Kidney capillary endothelial cell (primary cell): ENCODE measurements around the gene ZNF668.

Source experiments
- DNase-seq: peaks from one replicate; pipeline ENCODE4 v3.0.0-alpha.2; 2018; ENCODE audit warnings: low spot score

Gene ZNF668

DNA sequence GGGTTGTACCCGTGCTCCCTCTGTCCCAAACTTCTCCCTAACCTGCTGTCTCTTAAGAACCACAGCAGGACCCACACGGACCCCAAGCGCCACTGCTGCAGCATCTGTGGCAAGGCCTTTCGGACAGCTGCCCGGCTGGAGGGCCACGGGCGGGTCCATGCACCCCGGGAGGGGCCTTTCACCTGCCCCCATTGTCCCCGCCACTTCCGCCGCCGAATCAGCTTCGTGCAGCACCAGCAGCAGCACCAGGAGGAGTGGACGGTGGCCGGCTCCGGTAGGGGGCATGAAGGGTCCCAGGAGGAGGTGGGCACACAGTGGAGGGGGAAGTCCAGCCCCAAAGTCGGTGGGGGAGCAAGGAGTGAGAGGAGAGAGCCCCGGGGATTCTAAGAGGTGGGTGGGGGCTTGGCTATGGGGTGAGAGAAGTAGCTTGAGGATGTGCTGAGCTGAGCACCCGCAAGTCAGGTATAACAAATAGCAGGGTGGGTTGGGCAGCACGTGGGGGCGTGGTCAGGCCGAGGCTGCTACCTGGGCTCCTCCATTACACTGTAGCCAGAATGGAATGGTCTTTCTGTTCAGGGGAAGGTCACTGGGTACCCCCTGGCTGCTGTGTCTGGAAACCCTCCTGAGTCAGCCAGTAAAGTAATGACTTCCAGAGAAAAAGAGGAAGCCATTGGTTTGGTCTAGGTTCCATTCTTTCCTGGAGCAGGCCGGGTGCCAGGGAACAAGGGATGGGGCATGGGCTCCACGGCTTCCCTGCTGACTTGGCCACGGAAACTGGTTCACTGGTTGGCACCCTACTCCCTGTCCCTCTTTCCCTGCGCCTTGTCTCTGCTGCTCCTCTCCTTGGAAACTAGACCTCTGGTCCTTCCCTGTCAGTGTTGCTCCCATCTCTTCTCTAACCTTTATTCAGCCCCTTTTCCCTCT, 7.7 kb upstream of the ZNF668 start:
- no peak for DNase-seq

DNA sequence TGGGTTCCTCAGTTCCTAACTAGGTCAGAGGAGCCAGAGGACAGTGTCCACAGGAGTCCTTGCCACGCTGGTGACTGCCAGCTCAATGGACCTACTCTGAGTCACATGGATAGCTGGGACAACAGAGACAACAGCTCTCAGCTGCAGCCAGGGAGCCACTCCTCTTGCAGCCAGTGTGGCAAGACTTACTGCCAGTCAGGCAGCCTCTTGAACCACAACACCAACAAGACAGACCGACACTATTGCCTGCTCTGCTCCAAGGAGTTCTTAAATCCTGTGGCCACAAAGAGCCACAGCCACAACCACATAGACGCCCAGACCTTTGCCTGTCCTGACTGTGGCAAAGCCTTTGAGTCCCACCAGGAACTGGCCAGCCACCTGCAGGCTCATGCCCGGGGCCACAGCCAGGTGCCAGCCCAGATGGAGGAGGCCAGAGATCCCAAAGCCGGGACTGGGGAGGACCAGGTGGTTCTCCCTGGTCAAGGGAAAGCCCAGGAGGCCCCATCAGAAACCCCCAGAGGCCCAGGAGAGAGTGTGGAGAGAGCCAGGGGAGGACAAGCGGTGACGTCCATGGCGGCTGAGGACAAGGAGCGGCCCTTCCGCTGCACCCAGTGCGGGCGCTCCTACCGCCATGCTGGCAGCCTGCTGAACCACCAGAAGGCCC, 6.8 kb upstream of the ZNF668 start:
- DNase-seq = no peak

DNA sequence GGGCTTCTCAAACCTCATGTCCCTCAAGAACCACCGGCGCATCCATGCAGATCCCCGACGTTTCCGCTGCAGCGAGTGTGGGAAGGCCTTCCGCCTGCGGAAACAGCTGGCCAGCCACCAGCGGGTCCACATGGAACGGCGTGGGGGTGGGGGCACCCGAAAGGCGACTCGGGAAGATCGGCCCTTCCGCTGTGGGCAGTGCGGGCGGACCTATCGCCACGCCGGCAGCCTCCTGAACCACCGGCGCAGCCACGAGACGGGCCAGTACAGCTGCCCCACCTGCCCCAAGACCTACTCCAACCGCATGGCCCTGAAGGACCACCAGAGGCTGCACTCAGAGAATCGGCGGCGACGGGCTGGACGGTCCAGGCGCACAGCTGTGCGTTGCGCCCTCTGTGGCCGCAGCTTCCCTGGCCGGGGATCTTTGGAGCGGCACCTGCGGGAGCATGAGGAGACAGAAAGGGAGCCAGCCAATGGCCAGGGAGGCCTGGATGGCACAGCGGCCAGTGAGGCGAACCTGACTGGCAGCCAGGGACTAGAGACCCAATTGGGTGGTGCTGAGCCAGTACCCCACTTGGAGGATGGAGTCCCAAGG, 6.1 kb upstream of the ZNF668 start:
- DNase-seq = no peak

- DNase-seq = no peak
These were observed 5.4 kb upstream of the ZNF668 start for GRCh38 chr16:31079342-31079944.

DNA sequence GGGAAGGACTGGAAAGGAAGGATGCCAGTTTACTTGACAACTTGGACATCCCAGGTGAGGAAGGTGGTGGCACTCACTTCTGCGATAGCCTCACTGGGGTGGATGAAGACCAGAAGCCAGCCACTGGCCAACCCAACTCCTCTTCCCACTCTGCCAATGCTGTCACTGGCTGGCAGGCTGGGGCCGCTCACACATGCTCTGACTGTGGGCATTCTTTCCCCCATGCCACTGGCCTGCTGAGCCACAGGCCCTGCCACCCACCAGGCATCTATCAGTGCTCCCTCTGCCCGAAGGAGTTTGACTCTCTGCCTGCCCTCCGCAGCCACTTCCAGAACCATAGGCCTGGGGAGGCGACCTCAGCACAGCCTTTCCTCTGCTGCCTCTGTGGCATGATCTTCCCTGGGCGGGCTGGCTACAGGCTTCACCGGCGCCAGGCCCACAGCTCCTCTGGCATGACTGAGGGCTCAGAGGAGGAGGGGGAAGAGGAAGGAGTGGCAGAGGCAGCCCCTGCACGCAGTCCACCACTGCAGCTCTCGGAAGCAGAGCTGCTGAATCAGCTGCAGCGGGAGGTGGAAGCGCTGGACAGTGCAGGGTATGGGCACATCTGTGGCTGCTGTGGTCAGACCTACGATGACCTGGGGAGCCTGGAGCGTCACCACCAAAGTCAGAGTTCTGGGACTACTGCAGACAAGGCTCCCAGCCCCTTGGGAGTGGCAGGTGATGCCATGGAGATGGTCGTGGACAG, 4.7 kb upstream of the ZNF668 start:
- DNase-seq = no peak

- no peak for DNase-seq
These were observed 3.8 kb upstream of the ZNF668 start for GRCh38 chr16:31077592-31078396.

GRCh38 chr16:31077024-31077423, 3.0 kb upstream of the ZNF668 start:
- no peak for DNase-seq

DNA sequence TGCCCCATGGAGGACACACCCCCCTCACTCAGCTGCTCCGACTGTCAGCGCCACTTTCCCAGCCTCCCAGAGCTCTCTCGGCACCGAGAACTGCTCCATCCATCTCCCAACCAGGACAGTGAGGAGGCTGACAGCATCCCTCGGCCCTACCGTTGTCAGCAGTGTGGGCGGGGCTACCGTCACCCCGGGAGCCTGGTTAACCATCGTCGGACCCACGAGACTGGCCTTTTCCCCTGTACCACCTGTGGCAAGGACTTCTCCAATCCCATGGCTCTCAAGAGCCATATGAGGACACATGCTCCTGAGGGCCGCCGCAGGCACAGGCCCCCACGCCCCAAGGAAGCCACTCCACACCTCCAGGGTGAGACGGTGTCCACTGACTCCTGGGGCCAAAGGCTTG, 2.3 kb upstream of the ZNF668 start:
- no peak for DNase-seq

DNA sequence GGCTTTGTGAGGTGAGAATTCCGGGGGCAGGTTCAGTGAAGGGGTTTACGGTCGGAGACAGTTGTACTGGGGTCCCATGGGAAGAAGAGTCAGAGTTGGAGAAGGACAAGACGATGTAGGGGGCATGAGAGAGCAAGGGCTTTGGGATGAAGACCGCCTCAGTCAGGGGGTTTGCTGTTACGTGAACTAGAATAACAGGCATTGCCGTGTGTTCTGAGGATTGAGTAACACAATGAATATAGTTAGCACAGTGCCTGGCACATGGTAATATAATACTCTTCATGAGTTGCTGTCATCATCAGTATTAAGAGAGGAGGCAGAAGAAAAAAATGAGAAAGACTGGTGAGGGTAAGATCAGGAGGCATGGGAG, 759 bp upstream of the ZNF668 start:
- DNase-seq = peak; percentile 13

DNA sequence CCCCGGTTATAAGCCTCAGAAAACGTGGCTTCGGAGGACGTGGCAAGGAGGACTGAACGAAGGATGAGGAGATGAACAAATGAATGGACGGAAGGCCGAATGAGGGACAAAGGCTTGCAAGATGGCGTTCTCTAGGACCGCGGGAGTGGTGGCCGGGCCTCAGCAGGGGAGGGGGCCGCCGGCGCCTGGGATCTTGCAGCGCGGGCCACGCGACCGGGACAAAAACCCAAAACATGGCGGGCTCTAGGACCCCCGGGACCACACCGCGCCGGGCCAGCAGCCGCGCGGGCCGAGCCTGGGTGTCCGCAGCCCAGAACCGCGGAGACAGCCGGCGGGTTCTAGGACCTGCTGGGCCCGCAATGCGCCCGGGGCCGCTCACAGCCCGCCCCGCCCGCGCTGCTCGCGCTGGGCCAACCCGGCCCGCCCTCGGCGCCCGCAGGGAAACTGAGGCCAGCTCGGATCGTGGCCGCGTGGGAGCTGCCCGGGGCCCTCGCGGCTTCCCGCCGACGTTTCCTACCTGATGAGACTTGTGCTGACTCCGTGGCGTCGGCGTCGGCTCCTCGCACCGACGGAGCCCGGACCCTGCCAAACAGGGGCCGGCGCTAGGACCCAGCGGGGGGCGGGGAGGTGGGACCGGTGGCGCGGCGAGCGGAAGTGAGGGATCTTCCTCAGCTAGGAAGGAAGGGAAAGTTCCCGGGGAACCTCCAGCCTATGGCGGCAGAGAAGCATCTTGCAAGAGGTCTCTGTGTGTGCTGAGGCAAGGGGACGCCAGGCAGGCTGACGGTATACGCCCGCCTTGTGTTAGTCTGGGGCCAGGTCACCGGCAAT, 684 bp downstream of the ZNF668 start:
- DNase-seq = peak; percentile 79

DNA sequence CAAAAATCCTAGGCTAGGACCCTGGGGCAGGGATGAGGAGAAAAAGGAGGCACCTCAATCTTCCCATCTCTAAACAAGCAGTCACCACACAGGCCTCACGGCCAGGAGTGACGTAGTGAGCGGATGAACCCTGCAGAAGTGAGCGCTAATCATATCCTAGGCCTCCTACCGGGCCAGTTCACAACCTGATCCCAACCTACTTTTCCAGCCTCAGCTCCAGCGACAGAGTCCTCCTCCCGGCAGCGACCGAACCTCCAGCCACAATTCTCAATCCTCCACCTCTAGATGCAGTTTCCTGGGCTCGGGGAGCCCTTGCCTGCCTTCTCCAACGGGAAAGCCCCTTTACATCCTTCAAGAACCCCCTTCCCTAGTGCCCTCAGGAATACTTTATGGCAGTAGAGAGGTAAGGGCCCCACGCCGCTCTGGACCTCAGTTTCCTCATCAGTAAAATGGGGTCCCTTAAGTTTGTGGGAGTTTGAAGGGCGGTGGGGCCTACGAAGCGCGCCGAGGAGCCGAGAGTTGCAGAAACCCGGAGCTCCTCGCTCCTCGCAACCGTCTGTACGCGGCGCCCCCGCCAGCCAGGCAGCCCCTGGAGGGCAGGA, 1.4 kb downstream of the ZNF668 start:
- peak; percentile 18 for DNase-seq

DNA sequence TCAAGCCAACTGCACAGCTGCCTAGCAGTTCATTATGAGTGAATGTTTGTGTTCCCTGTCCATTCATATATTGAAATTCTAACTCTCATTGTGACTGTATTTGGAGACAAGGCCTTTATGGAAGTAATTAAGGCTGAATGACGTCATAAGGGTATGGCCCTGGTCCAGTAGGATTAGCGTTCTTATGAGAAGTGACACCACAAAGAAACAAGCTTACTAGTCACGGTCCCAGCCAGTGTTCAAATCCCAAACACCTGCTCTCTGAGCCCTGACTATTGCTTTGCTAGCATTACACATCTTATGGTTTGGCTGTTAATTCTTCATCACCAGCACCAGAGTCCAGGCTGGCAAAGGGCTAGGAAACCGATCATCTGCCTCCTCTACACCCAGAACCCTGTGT, 2.2 kb downstream of the ZNF668 start:
- DNase-seq = no peak

DNA sequence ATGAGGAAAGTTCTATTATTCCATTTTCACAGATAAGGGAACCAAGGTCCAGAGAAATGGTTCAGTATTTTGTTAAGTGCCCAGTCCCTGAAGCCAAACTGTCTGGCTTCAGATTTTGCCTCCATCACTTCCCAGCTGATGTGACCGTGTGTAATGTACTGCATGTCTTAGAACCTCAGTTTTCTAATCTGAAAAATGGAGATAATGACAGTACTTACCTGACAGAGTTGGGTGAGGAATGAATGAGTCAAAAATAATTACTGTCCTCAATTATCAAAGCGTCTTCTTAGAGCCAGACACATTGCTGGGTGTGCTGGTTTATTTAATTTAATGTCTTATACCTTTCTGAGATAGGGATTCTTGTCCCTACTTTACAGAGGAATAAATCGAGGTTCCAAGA, 6.7 kb downstream of the ZNF668 start:
- no peak for DNase-seq

GRCh38 chr16:31064882-31065461, 9.1 kb downstream of the ZNF668 start:
- peak; percentile 45 for DNase-seq

GRCh38 chr16:31063843-31064611, 10.0 kb downstream of the ZNF668 start:
- DNase-seq = no peak

- no peak for DNase-seq
These were observed 10.6 kb downstream of the ZNF668 start for GRCh38 chr16:31063495-31063842.

- no peak for DNase-seq
These were observed 12.1 kb downstream of the ZNF668 start for GRCh38 chr16:31061813-31062440.

DNA sequence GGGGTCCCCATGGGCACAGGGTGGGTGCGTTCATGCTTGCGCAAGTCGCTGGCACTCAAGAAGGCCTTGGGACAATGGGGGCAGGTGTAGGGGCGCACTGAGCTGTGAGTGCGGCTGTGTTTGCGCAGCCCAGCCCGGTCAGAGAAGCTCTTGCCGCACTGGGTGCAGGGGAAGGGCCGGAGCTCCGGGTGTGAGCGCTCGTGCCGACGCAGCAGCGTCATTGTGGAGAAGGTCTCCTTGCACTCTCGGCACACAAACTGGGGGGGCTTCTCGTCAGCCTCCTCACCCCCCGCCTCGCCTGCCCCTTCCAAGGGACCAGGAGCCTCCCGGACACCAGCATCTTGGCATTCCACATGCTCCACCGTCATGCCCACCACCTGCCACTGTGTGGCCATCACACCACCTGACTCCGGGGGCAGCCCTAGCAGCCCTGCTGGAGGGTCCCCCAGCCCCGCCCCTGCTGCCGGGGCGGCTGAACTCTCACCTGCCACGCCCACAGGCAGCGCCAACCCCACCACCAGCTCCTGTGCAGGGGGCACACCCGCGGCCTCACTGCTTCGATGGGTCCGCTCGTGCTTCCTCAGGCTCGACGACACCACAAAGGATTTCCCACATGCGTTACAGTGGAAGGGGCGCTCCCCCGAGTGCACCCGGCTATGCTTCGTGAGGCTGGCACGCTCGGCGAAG, 12.8 kb downstream of the ZNF668 start:
- no peak for DNase-seq
